ENCODE results near the gene FYB1. TPM values are rescaled to one million over a fixed set of nuclear protein-coding genes. Genes with fewer than 3 reads are reported as not detected.

Gene FYB1
- total RNA-seq, 1 experiment from 2014 or later: 0.12 TPM

DNA sequence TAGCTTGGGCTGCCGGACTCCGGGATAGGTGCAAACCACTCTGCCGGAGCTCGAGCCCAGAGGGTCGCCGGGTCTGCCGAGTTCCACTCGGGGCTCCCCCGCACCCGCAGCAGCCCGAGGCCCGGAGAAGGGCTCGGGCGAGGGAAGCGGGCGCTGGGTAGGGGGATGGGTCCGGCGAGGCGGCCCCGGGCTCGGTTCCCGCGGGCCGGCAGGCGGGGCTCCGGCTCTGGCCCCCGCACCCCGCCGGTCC lies 145.7 kb downstream of the FYB1 start:
- no TSS peak for BruUV-seq (replicated peaks)
- intact Hi-C loops (cut with micrococcal nuclease): loop anchor here (2.0 to 10.0 kb wide), 4 partner anchors 29 to 144 kb away; partner anchors contain the start of gene FYB1
- H3K27ac Mint-ChIP-seq (ENCODE audit: low read depth, unreplicated experiment): peak overlapping the region; percentile 50

GRCh38 chr5:39072925-39073766 lies 146.2 kb downstream of the FYB1 start:
- Mint-ChIP-seq H3K36me3 (ENCODE audit: insufficient read depth, unreplicated experiment) (peaks cover 25% of the 10 kb centered on the region), H3K27ac (ENCODE audit: low read depth, unreplicated experiment) (peak overlapping the region; percentile 50), H3K27me3 (ENCODE audit: insufficient read depth, unreplicated experiment) (no peaks in the 10 kb centered on the region), H3K4me3 (ENCODE audit: unreplicated experiment) (peak overlapping the region; percentile 94), H3K9me3 (ENCODE audit: unreplicated experiment) (no peaks in the 10 kb centered on the region), H3K4me1 (ENCODE audit: insufficient read depth, unreplicated experiment) (peaks cover 28% of the 10 kb centered on the region)
- TF ChIP-seq, protein P1, sequence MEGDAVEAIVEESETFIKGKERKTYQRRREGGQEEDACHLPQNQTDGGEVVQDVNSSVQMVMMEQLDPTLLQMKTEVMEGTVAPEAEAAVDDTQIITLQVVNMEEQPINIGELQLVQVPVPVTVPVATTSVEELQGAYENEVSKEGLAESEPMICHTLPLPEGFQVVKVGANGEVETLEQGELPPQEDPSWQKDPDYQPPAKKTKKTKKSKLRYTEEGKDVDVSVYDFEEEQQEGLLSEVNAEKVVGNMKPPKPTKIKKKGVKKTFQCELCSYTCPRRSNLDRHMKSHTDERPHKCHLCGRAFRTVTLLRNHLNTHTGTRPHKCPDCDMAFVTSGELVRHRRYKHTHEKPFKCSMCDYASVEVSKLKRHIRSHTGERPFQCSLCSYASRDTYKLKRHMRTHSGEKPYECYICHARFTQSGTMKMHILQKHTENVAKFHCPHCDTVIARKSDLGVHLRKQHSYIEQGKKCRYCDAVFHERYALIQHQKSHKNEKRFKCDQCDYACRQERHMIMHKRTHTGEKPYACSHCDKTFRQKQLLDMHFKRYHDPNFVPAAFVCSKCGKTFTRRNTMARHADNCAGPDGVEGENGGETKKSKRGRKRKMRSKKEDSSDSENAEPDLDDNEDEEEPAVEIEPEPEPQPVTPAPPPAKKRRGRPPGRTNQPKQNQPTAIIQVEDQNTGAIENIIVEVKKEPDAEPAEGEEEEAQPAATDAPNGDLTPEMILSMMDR (IDR thresholded peaks at IDR 0.05; ENCODE audit: unreplicated experiment): no peak
- ChIA-PET POLR2A (interaction anchor here (0.6 to 6.6 kb wide), 13 partner anchors 8 to 215 kb away, joined by 3 to 106 read pairs (median 4); no protein-coding TSS in a partner anchor), CTCF (interaction anchor here (0.5 to 1.6 kb wide), 6 partner anchors 28 to 325 kb away, joined by 3 to 5 read pairs (median 3); no protein-coding TSS in a partner anchor)
- DNase-seq (ENCODE audit: unreplicated experiment): peak; percentile 64
- BruUV-seq (replicated peaks): TSS peak; percentile 35
- intact Hi-C loops (cut with micrococcal nuclease): loop anchor here (5.0 to 10.0 kb wide), 2 partner anchors 122 to 144 kb away; partner anchors contain the start of gene FYB1

More for the DNA sequence above, 145.7 kb downstream of the FYB1 start:
- CTCF ChIA-PET: interaction anchor here (0.6 kb wide), 1 partner anchor 324 kb away, joined by 3 read pairs; no protein-coding TSS in a partner anchor
- TF ChIP-seq, protein P1 (IDR thresholded peaks at IDR 0.05; ENCODE audit: unreplicated experiment): no peak
- Mint-ChIP-seq H3K4me3 (ENCODE audit: unreplicated experiment) (peak overlapping the region; percentile 94), H3K36me3 (ENCODE audit: insufficient read depth, unreplicated experiment) (peaks cover 20% of the 10 kb centered on the region), H3K4me1 (ENCODE audit: insufficient read depth, unreplicated experiment) (peaks cover 28% of the 10 kb centered on the region), H3K9me3 (ENCODE audit: unreplicated experiment) (no peaks in the 10 kb centered on the region), H3K27me3 (ENCODE audit: insufficient read depth, unreplicated experiment) (no peaks in the 10 kb centered on the region)
- POLR2A ChIA-PET: interaction anchor here (0.6 to 6.6 kb wide), 8 partner anchors 11 to 146 kb away, joined by 3 to 106 read pairs (median 4); no protein-coding TSS in a partner anchor
- DNase-seq (ENCODE audit: unreplicated experiment): no peak

DNA sequence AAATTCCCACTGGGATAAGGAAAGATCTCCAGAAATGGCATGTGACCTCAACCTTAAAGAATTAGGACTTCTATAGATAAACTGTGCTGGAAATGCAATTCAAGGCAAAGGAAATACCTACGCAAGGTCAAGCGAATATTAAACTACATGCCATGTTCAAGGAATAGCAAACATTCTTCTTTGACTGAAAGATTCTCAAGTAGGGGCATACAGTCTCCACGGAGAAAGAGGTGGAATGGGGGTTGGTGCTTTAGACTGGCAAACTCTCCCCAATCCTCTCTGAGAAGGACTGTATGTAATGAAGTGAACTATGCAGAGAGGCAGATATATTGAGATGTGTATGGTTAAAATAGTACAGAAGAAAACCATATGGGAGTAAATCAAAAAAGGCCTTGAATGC lies 151.3 kb downstream of the FYB1 start:
- Mint-ChIP-seq H3K9me3 (ENCODE audit: unreplicated experiment) (no peaks in the 10 kb centered on the region), H3K27ac (ENCODE audit: low read depth, unreplicated experiment) (no peak overlapping the region), H3K36me3 (ENCODE audit: insufficient read depth, unreplicated experiment) (peaks cover 18% of the 10 kb centered on the region), H3K27me3 (ENCODE audit: insufficient read depth, unreplicated experiment) (no peaks in the 10 kb centered on the region), H3K4me1 (ENCODE audit: insufficient read depth, unreplicated experiment) (peaks cover 21% of the 10 kb centered on the region), H3K4me3 (ENCODE audit: unreplicated experiment) (no peak overlapping the region)
- POLR2A ChIA-PET: interaction anchor here (1.0 kb wide), 1 partner anchor 12 kb away, joined by 3 read pairs; no protein-coding TSS in a partner anchor
- intact Hi-C loops (cut with micrococcal nuclease): no loop called here
- CTCF ChIA-PET: interaction anchor here (0.6 kb wide), 1 partner anchor 119 kb away, joined by 3 read pairs; no protein-coding TSS in a partner anchor
- TF ChIP-seq, protein P1 (IDR thresholded peaks at IDR 0.05; ENCODE audit: unreplicated experiment): no peak
- no peak for DNase-seq (ENCODE audit: unreplicated experiment)
- BruUV-seq (replicated peaks): no TSS peak

GRCh38 chr5:39064450-39064849 lies 154.9 kb downstream of the FYB1 start:
- ChIA-PET CTCF (no interaction called here), POLR2A (interaction anchor here (7.6 kb wide), 1 partner anchor 9 kb away, joined by 55 read pairs; the partner anchor contains the start of gene RICTOR)
- H3K27me3 Mint-ChIP-seq (ENCODE audit: insufficient read depth, unreplicated experiment): no peaks in the 10 kb centered on the region
- no peak for DNase-seq (ENCODE audit: unreplicated experiment)
- no peak overlapping the region for H3K4me3 Mint-ChIP-seq (ENCODE audit: unreplicated experiment)
- BruUV-seq (replicated peaks): no TSS peak
- H3K9me3 Mint-ChIP-seq (ENCODE audit: unreplicated experiment): no peaks in the 10 kb centered on the region
- intact Hi-C loops (cut with micrococcal nuclease): no loop called here
- H3K27ac Mint-ChIP-seq (ENCODE audit: low read depth, unreplicated experiment): no peak overlapping the region
- H3K36me3 Mint-ChIP-seq (ENCODE audit: insufficient read depth, unreplicated experiment): peaks cover 12% of the 10 kb centered on the region
- peaks cover 21% of the 10 kb centered on the region for H3K4me1 Mint-ChIP-seq (ENCODE audit: insufficient read depth, unreplicated experiment)
- TF ChIP-seq, protein P1 (IDR thresholded peaks at IDR 0.05; ENCODE audit: unreplicated experiment): no peak

Data from MCF 10A (cell line).